Activated CD4-positive, alpha-beta T cell treated with anti-CD3 and anti-CD28 coated beads, Interleukin-2, Interleukin-6, amounts not matched to agents 100 ng/mL and 50 ng/mL, durations not matched to agents 16 hours and 8 hours (primary cell): ENCODE measurements around the gene ARHGEF2.
"Not testable (repeated sequence)": the region's sequence is repeated elsewhere in the genome, so short reads cannot be mapped to it uniquely, and the experiment has no call there.

ENCODE experiments used
- DNase-seq: peaks from one replicate; pipeline ENCODE4 v3.0.0-alpha.2; 2020

ARHGEF2 gene

GRCh38 chr1:155941845-155942531, 36.4 kb downstream of the ARHGEF2 start:
- no peak for DNase-seq

GRCh38 chr1:155940993-155941844, 37.1 kb downstream of the ARHGEF2 start, which contains the start of gene RXFP4:
TSS of gene RXFP4 (plus strand) at chr1:155941638. CDS start at chr1:155941710, 72 bp downstream.
- DNase-seq = no peak

GRCh38 chr1:155940482-155940992, 37.8 kb downstream of the ARHGEF2 start:
- no peak for DNase-seq

- DNase-seq = peak; percentile 71
These were observed 40.1 kb downstream of the ARHGEF2 start for GRCh38 chr1:155938220-155938627.

- no peak for DNase-seq
These were observed 43.3 kb downstream of the ARHGEF2 start for GRCh38 chr1:155934936-155935590.

GRCh38 chr1:155934097-155934935, 44.0 kb downstream of the ARHGEF2 start, which contains the start of gene KHDC4:
TSS of gene KHDC4 (minus strand) at chr1:155934413. CDS start at chr1:155934373, 40 bp downstream.
- peak; percentile 98 for DNase-seq

GRCh38 chr1:155933591-155934096, 44.7 kb downstream of the ARHGEF2 start:
- DNase-seq = peak; percentile 23

- no peak for DNase-seq
These were observed 45.9 kb downstream of the ARHGEF2 start for GRCh38 chr1:155932487-155932886.

GRCh38 chr1:155932081-155932480, 46.3 kb downstream of the ARHGEF2 start:
- no peak for DNase-seq

GRCh38 chr1:155931332-155932038, 46.9 kb downstream of the ARHGEF2 start:
- DNase-seq = no peak

- not testable (repeated sequence) for DNase-seq
These were observed 47.6 kb downstream of the ARHGEF2 start for GRCh38 chr1:155930725-155931124.

- DNase-seq = no peak
These were observed 49.3 kb downstream of the ARHGEF2 start for GRCh38 chr1:155929057-155929456.

- no peak for DNase-seq
These were observed 52.8 kb downstream of the ARHGEF2 start for GRCh38 chr1:155925506-155925905.

GRCh38 chr1:155920717-155921116, 57.6 kb downstream of the ARHGEF2 start:
- no peak for DNase-seq

- DNase-seq = no peak
These were observed 58.5 kb downstream of the ARHGEF2 start for GRCh38 chr1:155919801-155920200.

- no peak for DNase-seq
These were observed 59.7 kb downstream of the ARHGEF2 start for GRCh38 chr1:155918660-155919059.

- DNase-seq = no peak
These were observed 64.2 kb downstream of the ARHGEF2 start for GRCh38 chr1:155913969-155914757.

GRCh38 chr1:155912056-155912536, 66.3 kb downstream of the ARHGEF2 start:
- no peak for DNase-seq

GRCh38 chr1:155911156-155912055, 66.9 kb downstream of the ARHGEF2 start, which contains the start of gene RIT1:
TSS of gene RIT1 (minus strand) at chr1:155911349. CDS start at chr1:155910761, 588 bp downstream.
- DNase-seq = peak; percentile 93
